Liver (tissue), 3 donors: ENCODE data around the gene DNTTIP2.

Source experiments
- ATF3 ChIP-seq: IDR thresholded peaks from 2 replicates; pipeline ENCODE4 v1.6.1; 2016; ENCODE audit warnings: antibody characterized with exemption
- CTCF ChIP-seq: fragments of 150-350 bp; IDR thresholded peaks from 2 replicates; pipeline ENCODE4 v1.5.1; 2017; ENCODE audit warnings: improper control_type of control experiment, low read depth, low read length; ENCODE audit not compliant: missing input control
- EGR1 ChIP-seq, 2 donors: IDR thresholded peaks; 2 replicates each; pipeline ENCODE4 v1.6.1; 2016 to 2018; ENCODE audit warnings: antibody characterized with exemption in 2 of 2, low read depth in 2 of 2
- GABPA ChIP-seq, 2 donors: IDR thresholded peaks in 1 of 2; conservative IDR thresholded peaks in 1 of 2; 2 replicates each; pipeline ENCODE4 v1.6.1; 2016; ENCODE audit warnings: antibody characterized with exemption in 2 of 2, mild to moderate bottlenecking in 1 of 2, moderate library complexity in 1 of 2
- HNF4A ChIP-seq, 2 donors: conservative IDR thresholded peaks; 2 replicates each; pipeline ENCODE4 v1.6.1; 2016; ENCODE audit warnings: antibody characterized with exemption in 2 of 2, mild to moderate bottlenecking in 2 of 2
- JUND ChIP-seq, 2 donors: IDR thresholded peaks; 2 replicates each; pipeline ENCODE4 v1.6.1; 2016; ENCODE audit warnings: antibody characterized with exemption in 2 of 2
- MAX ChIP-seq: IDR thresholded peaks from 2 replicates; pipeline ENCODE4 v1.6.1; 2016; ENCODE audit warnings: antibody characterized with exemption
- NR2F2 ChIP-seq: IDR thresholded peaks from 2 replicates; pipeline ENCODE4 v1.6.1; 2016; ENCODE audit warnings: antibody characterized with exemption
- RAD21 ChIP-seq, 2 donors: IDR thresholded peaks; 2 replicates each; pipeline ENCODE4 v1.6.1; 2016; ENCODE audit warnings: antibody characterized with exemption in 2 of 2, mild to moderate bottlenecking in 2 of 2
- REST ChIP-seq: IDR thresholded peaks from 2 replicates; pipeline ENCODE4 v1.6.1; 2016; ENCODE audit warnings: antibody characterized with exemption, mild to moderate bottlenecking
- RXRA ChIP-seq, 2 donors: IDR thresholded peaks; 2 replicates each; pipeline ENCODE4 v1.6.1; 2017 to 2018; ENCODE audit warnings: antibody characterized with exemption in 2 of 2, mild to moderate bottlenecking in 1 of 2
- SP1 ChIP-seq: IDR thresholded peaks from 2 replicates; pipeline ENCODE4 v1.6.1; 2018; ENCODE audit warnings: antibody characterized with exemption, mild to moderate bottlenecking
- TAF1 ChIP-seq: conservative IDR thresholded peaks from 2 replicates; pipeline ENCODE4 v1.6.1; 2016; ENCODE audit warnings: antibody characterized with exemption, mild to moderate bottlenecking
- YY1 ChIP-seq: IDR thresholded peaks from 2 replicates; pipeline ENCODE4 v1.6.1; 2016; ENCODE audit warnings: antibody characterized with exemption, mild to moderate bottlenecking
- donor health status: healthy.
- donor health status: healthy.

- TF ChIP-seq REST (no peak), CTCF (no peak), SP1 (no peak), GABPA (IDR thresholded peaks at IDR 0.05 in 1 of 2, conservative IDR thresholded peaks at IDR 0.05 in 1 of 2) (no peak), RAD21 (IDR thresholded peaks at IDR 0.05) (no peak), NR2F2 (no peak), HNF4A (conservative IDR thresholded peaks at IDR 0.05) (no peak), EGR1 (IDR thresholded peaks at IDR 0.05; ENCODE audit: low read depth in 2 of 2) (no peak), TAF1 (no peak), RXRA (IDR thresholded peaks at IDR 0.05) (no peak), YY1 (no peak), MAX (no peak), JUND (IDR thresholded peaks at IDR 0.05) (no peak), ATF3 (no peak)
These were observed 511 bp downstream of the DNTTIP2 start for GRCh38 chr1:93878501-93878888.
